PFSK-1 (cell line): ENCODE measurements around the gene PTPN2.

ENCODE experiments used
- FOXP2 ChIP-seq: optimal IDR thresholded peaks from 2 replicates; pipeline ENCODE3; 2011; ENCODE audit warnings: borderline replicate concordance, control low read depth, inconsistent platforms; ENCODE audit not compliant: insufficient read depth; ENCODE audit errors: extremely low read length, extremely low read depth
- POLR2AphosphoS5 ChIP-seq: IDR thresholded peaks from 2 replicates; pipeline ENCODE4 v1.6.1; 2012; ENCODE audit warnings: low read depth, mild to moderate bottlenecking, control low read depth, low read length, moderate library complexity
- REST ChIP-seq, 2 experiments: IDR thresholded peaks; 2 replicates each; pipeline versions ENCODE4 v1.6.1 to v1.8.0; 2011 to 2012; ENCODE audit warnings: low read depth in 2 of 2, low read length in 2 of 2, control low read depth in 1 of 2, inconsistent platforms in 1 of 2, mild to moderate bottlenecking in 1 of 2, moderate library complexity in 1 of 2; ENCODE audit not compliant: insufficient read depth in 1 of 2
- SIN3A ChIP-seq: IDR thresholded peaks from 2 replicates; pipeline ENCODE4 v1.6.1; 2012; ENCODE audit warnings: mild to moderate bottlenecking, low read length, moderate library complexity, borderline replicate concordance; ENCODE audit not compliant: insufficient read depth
- TAF1 ChIP-seq: IDR thresholded peaks from 2 replicates; pipeline ENCODE4 v1.6.1; 2012; ENCODE audit warnings: low read length, control low read depth, borderline replicate concordance; ENCODE audit not compliant: insufficient read depth

PTPN2 gene

DNA sequence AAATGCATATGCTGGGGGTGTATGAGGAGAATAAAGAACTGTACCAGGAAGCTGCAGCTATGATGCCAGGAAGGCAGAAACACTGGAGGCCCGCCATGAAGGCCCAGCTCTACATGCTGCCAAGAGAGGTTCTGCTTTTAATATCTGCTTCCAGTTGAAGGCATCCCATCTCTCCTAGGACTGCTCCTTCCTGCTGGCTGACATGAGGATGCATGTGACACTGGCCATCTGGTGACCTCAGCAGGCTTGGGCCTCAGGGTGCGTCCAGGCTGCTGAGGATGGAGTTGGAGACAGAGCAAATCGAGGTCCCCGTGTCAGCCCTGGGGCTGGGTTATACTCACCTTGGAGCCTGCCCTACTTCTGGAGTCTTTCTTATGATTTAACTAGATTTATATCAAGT, 132.1 kb downstream of the PTPN2 start:
- no peak for TF ChIP-seq SIN3A
- TF ChIP-seq FOXP2, result no peak

- no peak for TF ChIP-seq TAF1
- TF ChIP-seq POLR2AphosphoS5, result no peak
- TF ChIP-seq FOXP2, result no peak
- no peak for TF ChIP-seq REST (IDR thresholded peaks at IDR 0.05; ENCODE audit: insufficient read depth in 1 of 2, low read depth in 2 of 2, low read length in 2 of 2)
- no peak for TF ChIP-seq SIN3A
Observed at GRCh38 chr18:12751503-12751884, 132.5 kb downstream of the PTPN2 start.

DNA sequence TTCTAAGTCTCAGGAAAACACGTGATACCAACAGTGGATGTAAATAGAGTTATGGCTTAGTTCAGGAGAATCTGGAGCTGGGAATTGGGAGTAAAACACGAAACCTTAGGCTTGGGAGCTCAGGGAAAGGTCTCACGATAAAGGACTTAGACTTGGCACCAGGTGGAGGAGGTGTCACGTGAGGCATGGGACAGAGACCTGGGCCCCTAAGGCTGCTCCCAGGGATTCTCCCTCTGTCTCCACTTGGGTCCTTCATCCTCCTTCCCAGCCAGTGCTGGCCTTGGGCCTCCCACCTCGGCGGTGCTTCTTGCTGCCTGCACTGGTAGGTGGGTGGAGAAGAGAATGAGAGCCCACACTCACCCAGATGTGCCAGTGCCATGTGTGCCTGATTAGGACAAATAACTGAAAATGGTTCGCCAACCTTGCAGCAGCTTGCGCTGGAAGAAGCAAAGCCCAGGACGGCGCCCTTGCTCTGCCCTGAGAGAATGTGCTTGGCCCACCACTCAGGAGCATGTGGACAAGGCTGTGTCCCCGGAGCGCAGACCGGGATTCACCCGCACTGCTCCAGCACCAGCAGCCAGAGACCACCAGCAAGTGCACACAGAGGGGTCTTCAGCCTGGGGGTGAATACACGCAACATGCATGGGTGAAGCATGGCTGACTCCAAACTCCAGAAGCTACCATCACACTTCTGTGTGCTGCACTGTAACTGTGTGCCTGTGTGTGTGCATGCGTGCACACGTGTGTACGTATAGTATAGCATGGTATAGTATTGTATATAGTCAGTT, 133.1 kb downstream of the PTPN2 start:
- no peak for TF ChIP-seq SIN3A
- TF ChIP-seq POLR2AphosphoS5, result no peak
- TF ChIP-seq TAF1, result no peak
- TF ChIP-seq FOXP2, result no peak
- no peak for TF ChIP-seq REST (IDR thresholded peaks at IDR 0.05; ENCODE audit: insufficient read depth in 1 of 2, low read depth in 2 of 2, low read length in 2 of 2)

DNA sequence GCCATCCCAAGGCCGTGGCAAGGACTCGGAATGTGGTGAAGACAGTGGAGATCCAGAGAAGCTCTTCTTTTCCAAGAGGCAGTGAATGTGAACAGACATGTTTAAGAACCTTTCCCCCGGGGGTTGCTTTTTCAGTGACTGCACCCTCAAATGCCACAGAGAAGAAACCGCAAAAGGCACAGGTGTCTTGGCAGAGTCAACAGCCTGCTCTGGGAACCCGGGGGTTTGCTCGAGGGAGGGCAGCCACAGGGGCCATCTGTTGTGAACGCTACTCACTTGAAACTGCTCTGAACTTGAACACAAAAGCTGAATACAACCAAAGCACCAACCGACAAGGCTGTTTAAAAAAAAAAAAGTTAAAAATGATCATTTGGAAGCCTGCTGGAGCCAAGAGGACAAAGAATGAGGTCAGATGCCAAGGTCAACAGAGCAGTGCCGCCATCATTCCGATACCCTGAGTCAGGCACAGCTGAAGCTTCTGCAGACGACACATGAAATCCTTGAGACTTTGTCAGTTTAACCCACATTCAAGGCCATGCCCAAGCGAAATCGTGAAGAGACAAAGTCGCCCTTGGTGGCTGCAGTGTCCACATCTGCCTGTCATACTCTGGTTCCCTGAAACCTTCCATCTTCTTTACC, 133.8 kb downstream of the PTPN2 start:
- TF ChIP-seq POLR2AphosphoS5, result no peak
- TF ChIP-seq SIN3A, result no peak
- no peak for TF ChIP-seq FOXP2
- no peak for TF ChIP-seq REST (IDR thresholded peaks at IDR 0.05; ENCODE audit: insufficient read depth in 1 of 2, low read depth in 2 of 2, low read length in 2 of 2)
- no peak for TF ChIP-seq TAF1

GRCh38 chr18:12749121-12749520, 134.9 kb downstream of the PTPN2 start:
- no peak for TF ChIP-seq TAF1
- TF ChIP-seq REST (IDR thresholded peaks at IDR 0.05; ENCODE audit: insufficient read depth in 1 of 2, low read depth in 2 of 2, low read length in 2 of 2), result no peak
- TF ChIP-seq FOXP2, result no peak
- no peak for TF ChIP-seq SIN3A
- no peak for TF ChIP-seq POLR2AphosphoS5
